A673 (cell line): ENCODE data around the gene SEC14L6.

ENCODE experiments used
- EZH2 ChIP-seq: fragments of 200-600 bp; sonication (generic); IDR thresholded peaks from 2 replicates; pipeline ENCODE4 v1.6.1; 2017; ENCODE audit warnings: borderline replicate concordance, low read depth, mild to moderate bottlenecking, mixed read lengths, antibody characterized with exemption, low read length; ENCODE audit not compliant: poor library complexity, severe bottlenecking
- TF ChIP-seq, protein P1 (sequence below): fragments of 300-800, 200-600 bp; sonication (generic); conservative IDR thresholded peaks from 2 replicates; pipeline ENCODE4 v1.5.1; 2017; ENCODE audit warnings: low read depth, mild to moderate bottlenecking, antibody characterized with exemption, low read length, moderate library complexity, mixed read lengths

GRCh38 chr22:30566125-30566524 lies 19.6 kb upstream of the SEC14L6 start:
- TF ChIP-seq, protein P1, sequence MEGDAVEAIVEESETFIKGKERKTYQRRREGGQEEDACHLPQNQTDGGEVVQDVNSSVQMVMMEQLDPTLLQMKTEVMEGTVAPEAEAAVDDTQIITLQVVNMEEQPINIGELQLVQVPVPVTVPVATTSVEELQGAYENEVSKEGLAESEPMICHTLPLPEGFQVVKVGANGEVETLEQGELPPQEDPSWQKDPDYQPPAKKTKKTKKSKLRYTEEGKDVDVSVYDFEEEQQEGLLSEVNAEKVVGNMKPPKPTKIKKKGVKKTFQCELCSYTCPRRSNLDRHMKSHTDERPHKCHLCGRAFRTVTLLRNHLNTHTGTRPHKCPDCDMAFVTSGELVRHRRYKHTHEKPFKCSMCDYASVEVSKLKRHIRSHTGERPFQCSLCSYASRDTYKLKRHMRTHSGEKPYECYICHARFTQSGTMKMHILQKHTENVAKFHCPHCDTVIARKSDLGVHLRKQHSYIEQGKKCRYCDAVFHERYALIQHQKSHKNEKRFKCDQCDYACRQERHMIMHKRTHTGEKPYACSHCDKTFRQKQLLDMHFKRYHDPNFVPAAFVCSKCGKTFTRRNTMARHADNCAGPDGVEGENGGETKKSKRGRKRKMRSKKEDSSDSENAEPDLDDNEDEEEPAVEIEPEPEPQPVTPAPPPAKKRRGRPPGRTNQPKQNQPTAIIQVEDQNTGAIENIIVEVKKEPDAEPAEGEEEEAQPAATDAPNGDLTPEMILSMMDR: no peak
- TF ChIP-seq EZH2: no peak
